Measurements from ENCODE around the gene EPB41L1.

Gene EPB41L1

GRCh38 chr20:36261389-36262105, 107.0 kb downstream of the EPB41L1 start:
- no peak for DNase-seq (ENCODE audit: low spot score)

- no peak for DNase-seq (ENCODE audit: low spot score)
Observed at GRCh38 chr20:36262440-36262839, 107.9 kb downstream of the EPB41L1 start.

- no peak for DNase-seq (ENCODE audit: low spot score)
Observed at GRCh38 chr20:36264426-36265246, 110.1 kb downstream of the EPB41L1 start.

- no peak for DNase-seq (ENCODE audit: low spot score)
Observed at GRCh38 chr20:36266189-36266588, 111.6 kb downstream of the EPB41L1 start.

- no peak for DNase-seq (ENCODE audit: low spot score)
Observed at GRCh38 chr20:36267605-36268381, 113.3 kb downstream of the EPB41L1 start.

- no peak for DNase-seq (ENCODE audit: low spot score)
Observed at GRCh38 chr20:36268440-36269342, 114.2 kb downstream of the EPB41L1 start.

- DNase-seq (ENCODE audit: low spot score): no peak
Observed at GRCh38 chr20:36269507-36269906, 115.0 kb downstream of the EPB41L1 start.

- no peak for DNase-seq (ENCODE audit: low spot score)
Observed at GRCh38 chr20:36270744-36271638, 116.5 kb downstream of the EPB41L1 start.

- no peak for DNase-seq (ENCODE audit: low spot score)
Observed at GRCh38 chr20:36271639-36272546, 117.4 kb downstream of the EPB41L1 start.

GRCh38 chr20:36272547-36273220, 118.1 kb downstream of the EPB41L1 start:
- no peak for DNase-seq (ENCODE audit: low spot score)

GRCh38 chr20:36273414-36274180, 119.1 kb downstream of the EPB41L1 start:
- peak; percentile 3 for DNase-seq (ENCODE audit: low spot score)

GRCh38 chr20:36274181-36274841, 119.8 kb downstream of the EPB41L1 start:
- DNase-seq (ENCODE audit: low spot score): no peak

- DNase-seq (ENCODE audit: low spot score): no peak
Observed at GRCh38 chr20:36275011-36275410, 120.5 kb downstream of the EPB41L1 start.

- no peak for DNase-seq (ENCODE audit: low spot score)
Observed at GRCh38 chr20:36275441-36276189, 121.1 kb downstream of the EPB41L1 start.

GRCh38 chr20:36277546-36277945, 123.0 kb downstream of the EPB41L1 start:
- DNase-seq (ENCODE audit: low spot score): no peak

GRCh38 chr20:36279362-36279761, 124.8 kb downstream of the EPB41L1 start:
- no peak for DNase-seq (ENCODE audit: low spot score)

- DNase-seq (ENCODE audit: low spot score): no peak
Observed at GRCh38 chr20:36279776-36280175, 125.2 kb downstream of the EPB41L1 start.

Measured in CD4-positive, alpha-beta T cell treated with Interleukin-15 for 4 hours (primary cell).